HCEC 1CT (cell line): ENCODE results near the gene SYTL4.
"Not testable (repeated sequence)": the region's sequence is repeated elsewhere in the genome, so short reads cannot be mapped to it uniquely, and the experiment has no call there.

Experiments used
- DNase-seq: peaks from one replicate; pipeline ENCODE4 v3.0.0-alpha.2; 2017

SYTL4 gene

GRCh38 chrX:100731441-100732281 lies at the start of gene SYTL4:
SYTL4 (minus strand) TSS chrX:100732121; CDS start chrX:100702037, 30,084 bp downstream.
- DNase-seq: no peak

- not testable (repeated sequence) for DNase-seq
Observed at GRCh38 chrX:100769439-100769838, 37.5 kb upstream of the SYTL4 start.

- DNase-seq: peak; percentile 33
Observed at GRCh38 chrX:100768679-100769338, 36.9 kb upstream of the SYTL4 start.

DNA sequence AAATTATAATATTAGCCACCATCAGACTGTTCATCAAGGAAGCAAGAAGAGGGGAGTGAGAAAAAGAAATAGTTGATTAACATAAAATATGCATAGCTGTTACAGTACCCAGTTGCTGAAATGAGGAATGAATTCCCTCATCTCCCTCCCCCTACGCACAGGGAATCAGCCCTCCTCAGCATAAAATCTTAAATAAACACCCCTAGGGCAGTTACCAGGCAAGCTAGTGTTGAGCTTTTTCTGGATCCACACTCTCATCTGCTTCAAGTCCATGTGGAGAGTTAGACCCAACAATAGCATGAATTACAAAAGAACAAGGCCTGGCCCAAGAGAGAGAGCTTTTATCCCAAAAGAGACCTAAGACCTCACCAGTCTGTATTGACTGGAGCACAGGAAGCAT lies 19.0 kb upstream of the SYTL4 start:
- no peak for DNase-seq

- no peak for DNase-seq
Observed at GRCh38 chrX:100748108-100748507, 16.2 kb upstream of the SYTL4 start.

- no peak for DNase-seq
Observed at GRCh38 chrX:100747703-100748102, 15.8 kb upstream of the SYTL4 start.

DNA sequence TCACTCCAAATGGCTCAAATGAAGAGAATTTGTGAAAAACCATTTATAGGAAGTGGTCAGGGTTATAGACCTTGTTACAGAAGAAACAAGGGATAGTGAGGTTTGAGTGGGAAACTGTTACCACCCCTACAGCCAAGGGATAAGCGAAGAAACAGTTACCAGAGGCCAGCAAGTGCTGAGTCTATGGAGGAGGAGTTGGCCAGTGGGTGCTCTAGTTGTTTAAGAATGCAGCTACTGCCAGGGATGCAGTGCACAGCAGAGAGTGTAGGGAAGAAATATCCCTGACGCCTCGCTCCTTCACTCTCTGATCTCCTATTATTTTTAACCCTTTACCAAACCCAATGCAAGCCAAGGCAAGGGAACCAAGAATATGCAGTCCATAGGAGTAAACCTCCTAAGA lies 15.2 kb upstream of the SYTL4 start:
- DNase-seq: no peak

- DNase-seq: no peak
Observed at GRCh38 chrX:100745806-100746537, 14.1 kb upstream of the SYTL4 start.

DNA sequence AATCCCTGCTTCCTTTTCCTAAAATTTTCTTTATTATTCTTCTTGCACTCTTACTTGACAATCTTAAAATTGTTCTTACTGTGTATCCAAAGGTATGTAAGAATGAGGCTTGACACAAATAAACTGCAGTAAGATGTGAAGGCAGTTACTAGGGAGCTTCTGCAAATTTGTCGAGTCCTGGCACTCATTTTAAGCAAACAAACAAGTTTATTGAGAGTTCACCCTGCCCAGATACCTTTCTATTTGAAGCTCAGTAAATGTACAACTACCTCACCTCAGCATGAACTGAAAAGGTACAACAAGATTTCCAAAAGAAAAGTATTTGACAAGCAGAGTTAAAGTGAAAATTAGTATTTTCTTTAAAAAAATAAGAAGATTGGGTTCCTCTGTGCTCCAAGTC lies 13.3 kb upstream of the SYTL4 start:
- DNase-seq: no peak

DNA sequence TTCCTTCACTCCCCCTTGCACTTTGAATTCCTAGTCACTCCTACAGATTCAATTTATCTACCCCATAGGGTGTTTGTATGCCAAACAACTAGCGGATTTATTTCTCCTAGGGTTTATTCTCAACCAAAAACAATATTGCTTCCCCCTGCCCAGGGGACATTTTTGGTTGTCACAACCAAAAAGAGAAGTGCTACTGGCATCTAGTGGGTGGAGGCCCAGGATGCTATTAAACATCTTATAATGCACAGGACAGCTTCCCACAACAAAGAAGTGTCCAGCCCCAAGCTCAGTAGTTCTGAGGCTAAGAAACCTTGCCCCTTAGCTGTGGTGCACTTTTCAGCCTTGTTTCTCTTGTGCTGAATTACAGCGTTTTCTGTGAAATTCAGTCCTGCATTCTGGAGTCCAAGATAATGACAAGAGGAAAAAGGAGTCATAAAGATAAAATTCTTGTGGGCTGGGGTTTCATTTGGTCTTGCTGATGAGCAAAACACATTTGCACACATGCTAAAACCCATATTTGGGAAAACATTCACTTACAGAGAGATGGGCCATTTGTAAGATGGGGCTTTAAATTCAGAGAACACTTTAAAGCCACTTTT lies 11.2 kb upstream of the SYTL4 start:
- no peak for DNase-seq

DNA sequence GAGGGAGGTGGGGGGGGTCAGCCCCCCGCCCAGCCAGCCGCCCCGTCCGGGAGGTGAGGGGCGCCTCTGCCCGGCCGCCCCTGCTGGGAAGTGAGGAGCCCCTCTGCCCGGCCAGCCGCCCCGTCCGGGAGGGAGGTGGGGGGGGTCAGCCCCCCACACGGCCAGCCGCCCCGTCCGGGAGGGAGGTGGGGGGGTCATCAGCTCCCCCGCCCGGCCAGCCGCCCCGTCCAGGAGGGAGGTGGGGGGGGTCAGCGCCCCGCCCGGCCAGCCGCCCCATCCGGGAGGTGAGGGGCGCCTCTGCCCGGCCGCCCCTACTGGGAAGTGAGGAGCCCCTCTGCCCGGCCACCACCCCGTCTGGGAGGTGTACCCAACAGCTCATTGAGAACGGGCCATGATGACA lies 7.9 kb downstream of the SYTL4 start:
- DNase-seq: not testable (repeated sequence)

- DNase-seq: no peak
Observed at GRCh38 chrX:100721328-100721727, 10.6 kb downstream of the SYTL4 start.

GRCh38 chrX:100720301-100720700 lies 11.6 kb downstream of the SYTL4 start:
- no peak for DNase-seq

GRCh38 chrX:100719139-100719538 lies 12.8 kb downstream of the SYTL4 start:
- no peak for DNase-seq

- no peak for DNase-seq
Observed at GRCh38 chrX:100717363-100717762, 14.6 kb downstream of the SYTL4 start.

DNA sequence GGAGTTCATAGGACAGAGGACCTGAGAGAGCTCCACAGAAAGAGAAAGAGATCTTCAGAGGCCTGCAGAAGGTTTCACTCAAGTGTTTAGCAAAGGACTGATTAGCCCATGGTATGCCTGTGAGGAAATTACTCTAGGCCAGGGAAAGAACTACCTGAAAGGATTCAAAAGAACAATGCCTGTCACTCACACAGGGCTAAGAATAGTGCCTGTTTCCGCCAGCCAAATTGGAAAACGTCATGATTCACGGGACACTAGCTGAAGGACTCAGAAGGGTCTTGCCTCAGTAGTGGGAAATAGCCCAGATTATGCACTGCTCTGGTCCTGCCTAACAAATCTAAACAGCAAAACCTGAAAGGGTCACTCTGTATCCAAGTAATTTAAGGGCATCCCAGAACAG lies 21.1 kb downstream of the SYTL4 start:
- DNase-seq: no peak

- DNase-seq: no peak
Observed at GRCh38 chrX:100704581-100705203, 27.2 kb downstream of the SYTL4 start.

DNA sequence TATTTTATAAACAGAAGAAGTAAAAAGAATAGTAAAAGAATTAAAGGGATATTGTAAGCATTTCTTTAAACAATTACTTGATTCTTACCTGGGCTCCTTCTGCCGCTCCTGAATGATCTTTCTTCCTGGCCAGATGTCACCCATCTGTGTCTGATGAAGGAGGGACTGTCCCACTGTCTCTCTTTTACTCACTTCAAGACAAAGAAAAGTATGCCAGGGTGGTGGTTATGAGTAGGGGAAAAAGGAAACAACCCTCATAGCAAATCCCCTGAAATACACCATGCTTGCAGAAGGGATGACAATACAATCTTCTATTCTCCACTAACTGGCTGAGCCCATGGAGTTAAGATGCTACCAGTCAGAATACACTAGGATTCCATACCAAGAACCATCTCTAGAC lies 31.1 kb downstream of the SYTL4 start:
- DNase-seq: no peak

- no peak for DNase-seq
Observed at GRCh38 chrX:100698551-100698950, 33.4 kb downstream of the SYTL4 start.

DNA sequence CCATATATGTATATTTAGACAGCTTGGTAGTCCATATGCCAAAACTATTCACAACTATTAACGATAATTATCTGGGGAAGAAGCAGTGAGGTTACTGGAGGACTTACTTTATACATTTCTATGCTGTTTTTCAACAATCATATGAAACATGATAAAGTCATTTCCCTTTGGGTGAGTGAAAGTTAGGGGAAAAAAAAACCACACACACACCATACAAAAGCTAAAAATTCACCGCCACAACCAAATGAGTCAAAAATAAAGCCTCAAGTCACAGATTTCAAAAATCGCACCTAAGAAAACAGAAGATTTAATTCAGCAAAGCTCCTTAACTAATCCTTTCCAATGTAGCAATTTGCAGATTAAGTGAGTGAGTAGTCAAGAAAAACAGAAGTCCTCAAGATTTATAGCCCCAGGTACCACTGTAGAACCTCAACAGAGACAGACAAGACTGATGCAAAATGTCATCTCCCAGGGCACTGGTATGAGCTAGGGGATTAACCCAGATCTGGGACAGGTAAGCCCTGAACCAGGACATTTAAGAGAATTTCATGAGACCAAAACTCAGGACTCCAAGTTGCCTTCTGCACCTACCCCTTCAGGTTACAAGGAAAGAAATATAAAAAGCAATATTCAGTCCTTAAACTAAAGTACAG lies 35.1 kb downstream of the SYTL4 start:
- no peak for DNase-seq

- no peak for DNase-seq
Observed at GRCh38 chrX:100695991-100696390, 35.9 kb downstream of the SYTL4 start.

DNA sequence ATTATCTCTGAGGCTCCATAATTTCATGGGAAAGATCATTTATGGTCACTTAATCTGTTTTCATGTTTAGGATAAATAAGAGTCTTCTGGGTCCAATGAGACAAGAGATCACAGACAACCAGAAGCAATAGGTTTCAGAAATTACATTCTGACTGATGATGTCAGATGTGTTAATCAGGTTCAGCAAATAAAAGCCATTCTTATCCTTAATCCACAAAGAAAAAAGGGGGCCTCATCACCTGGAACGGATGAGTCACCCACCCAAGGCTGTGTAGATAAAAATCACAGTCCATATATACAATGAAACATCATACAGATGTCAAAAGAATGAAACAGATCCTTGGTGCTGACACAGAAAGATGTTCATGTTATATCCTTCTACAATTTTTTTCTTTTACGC lies 36.6 kb downstream of the SYTL4 start:
- no peak for DNase-seq
